Activated T-cell treated with anti-CD3 and anti-CD28 coated beads, Interleukin-2, amount 50 U/mL, for 1 hour (primary cell): Measurements from ENCODE around the gene UBE2O.

Experiments used
- DNase-seq: peaks from one replicate; pipeline ENCODE4 v3.0.0-alpha.2; 2020

The UBE2O gene

GRCh38 chr17:76462556-76463290 lies 9.8 kb upstream of the UBE2O start:
- no peak for DNase-seq

GRCh38 chr17:76461765-76462555 lies 9.0 kb upstream of the UBE2O start:
- no peak for DNase-seq

- DNase-seq: no peak
These were observed 6.7 kb upstream of the UBE2O start for GRCh38 chr17:76459674-76460073.

- DNase-seq: no peak
These were observed 5.9 kb upstream of the UBE2O start for GRCh38 chr17:76458580-76459490.

GRCh38 chr17:76453431-76453743 lies 435 bp upstream of the UBE2O start:
- DNase-seq: no peak

GRCh38 chr17:76452127-76452659 lies 759 bp downstream of the UBE2O start:
- DNase-seq: no peak

- DNase-seq: no peak
These were observed 1.4 kb downstream of the UBE2O start for GRCh38 chr17:76451506-76451905.

- DNase-seq: no peak
These were observed 3.8 kb downstream of the UBE2O start for GRCh38 chr17:76449126-76449525.

GRCh38 chr17:76447931-76448652 lies 4.9 kb downstream of the UBE2O start:
- DNase-seq: no peak

GRCh38 chr17:76446449-76447231 lies 6.3 kb downstream of the UBE2O start:
- DNase-seq: no peak

GRCh38 chr17:76445697-76446448 lies 7.1 kb downstream of the UBE2O start:
- no peak for DNase-seq

GRCh38 chr17:76444518-76445311 lies 8.2 kb downstream of the UBE2O start:
- no peak for DNase-seq

GRCh38 chr17:76442341-76443338 lies 10.3 kb downstream of the UBE2O start:
- DNase-seq: no peak

- DNase-seq: no peak
These were observed 11.1 kb downstream of the UBE2O start for GRCh38 chr17:76441686-76442340.

GRCh38 chr17:76440751-76441362 lies 12.1 kb downstream of the UBE2O start:
- DNase-seq: no peak

- DNase-seq: no peak
These were observed 13.5 kb downstream of the UBE2O start for GRCh38 chr17:76439314-76439928.

GRCh38 chr17:76438906-76439305 lies 14.0 kb downstream of the UBE2O start:
- DNase-seq: no peak
